HepG2 (cell line): ENCODE data around the gene FBLN5. TPM values are rescaled to one million over a fixed set of nuclear protein-coding genes. Genes with fewer than 3 reads are reported as not detected.

ENCODE experiments used
- ATAC-seq: fragments of 200-7000 bp; cut with Tn5 transposase; 3 replicates; pipeline ENCODE4 v1.9.1; 2020; ENCODE audit warnings: mild to moderate bottlenecking, moderate library complexity
- BruUV-seq: library from RNA; stranded (reverse); fragments of 400-500 nt; replicated peaks from 2 replicates; lab custom pipeline; 2021; lab: Mats Ljungman, UMichigan
- CTCF ChIA-PET: fragments of 300-600 bp; formaldehyde crosslinking; extraction: SDS; loops from one replicate; lab custom pipeline; 2021; ENCODE audit warnings: low total read pairs, inconsistent platforms, low intra/inter-chr PET ratio; lab: Yijun Ruan, JAX
- POLR2A ChIA-PET: fragments of 350-600 bp; sonication (Branson Sonifier 250); formaldehyde crosslinking; loops from one replicate; lab custom pipeline; 2020; ENCODE audit warnings: antibody characterized with exemption, inconsistent platforms; lab: Yijun Ruan, JAX
- DNase-seq: peaks from one replicate; pipeline ENCODE4 v3.0.0-alpha.2; 2015; ENCODE audit warnings: low spot score
- FAIRE-seq: peaks from 3 replicates; lab custom pipeline; 2011; peaks lifted over from hg19 to GRCh38; lab: Jason Lieb, UNC
- H2AFZ ChIP-seq: one replicate; pipeline ENCODE4 v1.6.1; 2011; ENCODE audit warnings: low read length, inconsistent platforms
- H3K27ac ChIP-seq: fragments of 300-600 bp; 3 replicates; pipeline ENCODE4 v1.8.0; 2011; ENCODE audit warnings: mixed run types, mild to moderate bottlenecking, mixed read lengths, low read length, inconsistent platforms; ENCODE audit not compliant: insufficient read depth; ENCODE audit errors: extremely low read length
- H3K27me3 ChIP-seq, 2 experiments: fragments of 200-600 bp in 1 of 2; 2 replicates in 1 of 2; 3 replicates in 1 of 2; pipeline versions ENCODE4 v1.6.0 to v1.8.0; 2011; ENCODE audit warnings: low read length in 2 of 2, mild to moderate bottlenecking in 2 of 2, moderate library complexity in 2 of 2, inconsistent platforms in 1 of 2; ENCODE audit not compliant: insufficient read depth in 2 of 2, control insufficient read depth in 1 of 2
- H3K36me3 ChIP-seq, 2 experiments: fragments of 200-600 bp in 1 of 2; replicated peaks in 1 of 2; 2 replicates in 1 of 2; 3 replicates in 1 of 2; pipeline versions ENCODE4 v1.5.1 to v1.8.0; 2011; ENCODE audit warnings: low read length in 2 of 2, inconsistent platforms in 1 of 2; ENCODE audit not compliant: insufficient read depth in 2 of 2, control insufficient read depth in 1 of 2
- H3K4me1 ChIP-seq: 2 replicates; pipeline ENCODE4 v1.5.1; 2012; ENCODE audit warnings: low read length, inconsistent platforms; ENCODE audit not compliant: insufficient read depth
- H3K4me2 ChIP-seq: 2 replicates; pipeline ENCODE4 v1.6.0; 2011; ENCODE audit warnings: low read depth, low read length, inconsistent platforms
- H3K4me3 ChIP-seq, 3 experiments: fragments of 200-600 bp in 1 of 3; sonication (generic), shearing (Covaris generic) in 1 of 3; replicated peaks in 1 of 3; 2 replicates each; pipeline ENCODE4 v1.5.1; 2011 to 2016; ENCODE audit warnings: low read length in 3 of 3, inconsistent platforms in 2 of 3, low read depth in 2 of 3, mild to moderate bottlenecking in 2 of 3, control low read depth in 1 of 3, mixed read lengths in 1 of 3; ENCODE audit not compliant: insufficient read depth in 1 of 3
- H3K79me2 ChIP-seq: one replicate; pipeline ENCODE4 v1.6.1; 2011; ENCODE audit warnings: low read length, inconsistent platforms; ENCODE audit not compliant: insufficient read depth
- H3K9ac ChIP-seq: 2 replicates; pipeline ENCODE4 v1.6.0; 2011; ENCODE audit warnings: mild to moderate bottlenecking, low read depth, low read length, inconsistent platforms; ENCODE audit not compliant: insufficient read depth
- H3K9me3 ChIP-seq: 2 replicates; pipeline ENCODE4 v1.5.1; 2012; ENCODE audit warnings: mild to moderate bottlenecking, low read length
- H4K20me1 ChIP-seq: 2 replicates; pipeline ENCODE4 v1.6.0; 2011; ENCODE audit warnings: inconsistent platforms, mild to moderate bottlenecking, low read length, moderate library complexity; ENCODE audit not compliant: insufficient read depth
- MAFK ChIP-seq, 2 experiments: IDR thresholded peaks in 1 of 2; conservative IDR thresholded peaks in 1 of 2; 2 replicates each; pipeline ENCODE4 v1.6.1; 2011; ENCODE audit warnings: improper control_type of control experiment in 2 of 2, low read length in 2 of 2
- SMARCE1 ChIP-seq: fragments of 450-650 bp; IDR thresholded peaks from 2 replicates; pipeline ENCODE4 v1.6.1; 2017; ENCODE audit warnings: borderline replicate concordance
- TBP ChIP-seq: sonication (generic); formaldehyde crosslinking; IDR thresholded peaks from 2 replicates; pipeline ENCODE4 v1.5.0; 2020; ENCODE audit warnings: missing genetic modification reagents
- ZNF460 ChIP-seq: sonication (generic); formaldehyde crosslinking; IDR thresholded peaks from 2 replicates; pipeline ENCODE4 v1.5.1; 2020; ENCODE audit warnings: missing genetic modification reagents, mild to moderate bottlenecking, borderline replicate concordance
- ZNF569 ChIP-seq: sonication (generic); formaldehyde crosslinking; IDR thresholded peaks from 2 replicates; pipeline ENCODE4 v1.5.0; 2020; ENCODE audit warnings: mild to moderate bottlenecking, missing genetic modification reagents, moderate library complexity, borderline replicate concordance
- ZNF616 ChIP-seq: sonication (generic); formaldehyde crosslinking; IDR thresholded peaks from 2 replicates; pipeline ENCODE4 v1.5.0; 2020; ENCODE audit warnings: low read depth, mild to moderate bottlenecking, missing genetic modification reagents
- WGBS: methylation state at CpG from one replicate; pipeline ENCODE4 v1.1.6; 2017; ENCODE audit warnings: low lambda C conversion rate; 5-methylcytosine and 5-hydroxymethylcytosine counted together
- in situ Hi-C: cut with HindIII; loops from 2 replicates; pipeline ENCODE4 v1.10.0; 2017; ENCODE audit warnings: low pct_unique_long_range_greater_than_20kb; ENCODE audit not compliant: extremely low pct_ligation_motif_present
- intact Hi-C: fragments of 100-400 bp; cut with micrococcal nuclease; formaldehyde crosslinking; loops from one replicate; pipeline ENCODE4 v1.10.0; 2022; ENCODE audit not compliant: unreplicated experiment
- polyA plus RNA-seq, 8 experiments: library from polyadenylated mRNA; depleted of rRNA in 3 of 8; stranded (reverse) in 7 of 8; unstranded in 1 of 8; fragments of >200 nt; fragmentation: Illumina TruSeq in 4 of 8; extraction: Trizol in 4 of 8; gene quantifications; 2 replicates each; pipeline versions ENCODE4 v1.2.1 to v1.2.3, GENCODE V29; 2011 to 2016; ENCODE audit warnings: low read depth in 4 of 8, missing spikeins in 1 of 8, mixed read lengths in 1 of 8; ENCODE audit not compliant: insufficient read depth in 1 of 8
- total RNA-seq, 5 experiments: library from RNA; depleted of rRNA; stranded (reverse); fragments of >200 nt; fragmentation: Illumina TruSeq; extraction: Trizol; gene quantifications; 2 replicates each; pipeline ENCODE4 v1.2.3, GENCODE V29; 2016; ENCODE audit warnings: low read depth in 1 of 5
- TF ChIP-seq, protein P1 (sequence below): sonication (generic); formaldehyde crosslinking; IDR thresholded peaks from 2 replicates; pipeline ENCODE4 v1.4.0; 2020; ENCODE audit warnings: missing genetic modification reagents
- TF ChIP-seq, protein P2 (sequence below): sonication (generic); formaldehyde crosslinking; IDR thresholded peaks from 2 replicates; pipeline ENCODE4 v1.4.0; 2020; ENCODE audit warnings: missing genetic modification reagents, low read depth, mild to moderate bottlenecking, borderline replicate concordance

Gene FBLN5
- total and polyA plus RNA-seq, 2 of the 13 experiments (the other 11 are each of a cell fraction or from before 2014, with no cell fraction given) = 0.38 to 0.77 TPM

DNA sequence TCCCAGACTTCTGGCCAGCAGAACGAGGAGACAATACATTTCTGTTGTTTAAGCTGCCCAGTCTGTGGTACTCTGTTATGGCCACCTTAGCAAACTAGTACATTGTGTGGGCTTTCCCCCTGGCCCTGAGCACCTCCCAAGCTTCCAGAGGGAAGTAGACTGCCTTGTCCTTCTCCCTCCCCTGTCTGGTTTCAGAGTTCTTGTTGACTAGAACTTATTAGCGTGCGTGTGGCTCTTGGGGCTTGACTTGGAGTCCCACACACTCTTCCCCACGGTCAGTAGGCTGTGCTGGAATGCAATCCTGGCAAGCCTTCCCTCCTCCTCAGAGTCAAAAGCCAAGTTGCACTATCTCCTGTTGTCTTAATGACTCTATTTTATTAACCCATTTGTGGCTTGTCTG is 27.7 kb downstream of the FBLN5 start (continued):
- TF ChIP-seq, protein P1, sequence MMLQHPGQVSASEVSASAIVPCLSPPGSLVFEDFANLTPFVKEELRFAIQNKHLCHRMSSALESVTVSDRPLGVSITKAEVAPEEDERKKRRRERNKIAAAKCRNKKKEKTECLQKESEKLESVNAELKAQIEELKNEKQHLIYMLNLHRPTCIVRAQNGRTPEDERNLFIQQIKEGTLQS = no peak
- no peak for TF ChIP-seq ZNF569 (CRISPR knock-in tag)
- TF ChIP-seq TBP = no peak
- TF ChIP-seq, protein P2, sequence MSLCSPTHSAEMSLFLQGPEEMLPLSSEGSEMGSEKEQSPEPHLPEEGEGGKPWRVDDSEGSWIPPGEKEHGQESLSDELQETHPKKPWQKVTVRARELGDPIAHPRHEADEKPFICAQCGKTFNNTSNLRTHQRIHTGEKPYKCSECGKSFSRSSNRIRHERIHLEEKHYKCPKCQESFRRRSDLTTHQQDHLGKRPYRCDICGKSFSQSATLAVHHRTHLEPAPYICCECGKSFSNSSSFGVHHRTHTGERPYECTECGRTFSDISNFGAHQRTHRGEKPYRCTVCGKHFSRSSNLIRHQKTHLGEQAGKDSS (CRISPR knock-in tag) = no peak
- TF ChIP-seq ZNF616 (CRISPR knock-in tag) = no peak
- TF ChIP-seq SMARCE1 = no peak

GRCh38 chr14:91918186-91918883 is 29.2 kb downstream of the FBLN5 start:
- TF ChIP-seq MAFK (conservative IDR thresholded peaks at IDR 0.05 in 1 of 2, IDR thresholded peaks at IDR 0.05 in 1 of 2; ENCODE audit: low read length in 2 of 2) (peak; percentile 2 to 22; a peak in 1 of 4 replicates), ZNF460 (CRISPR knock-in tag) (no peak)
- CTCF ChIA-PET = no interaction called here
- intact Hi-C loops = no loop called here
- FAIRE-seq = no peak
- in situ Hi-C loops = loop anchor here (25.0 kb wide), 1 partner anchor 256 kb away; no protein-coding TSS in a partner anchor
- Histone ChIP-seq H2AFZ (no peak overlapping the region), H3K9me3 (no peaks in the 10 kb centered on the region), H3K27me3 (no peaks in the 10 kb centered on the region), H4K20me1 (no peaks in the 10 kb centered on the region), H3K4me1 (no peaks in the 10 kb centered on the region), H3K36me3 (no peaks in the 10 kb centered on the region), H3K4me2 (no peak overlapping the region), H3K9ac (no peak overlapping the region), H3K27ac (no peak overlapping the region), H3K79me2 (no peaks in the 10 kb centered on the region), H3K4me3 (no peak overlapping the region)
- POLR2A ChIA-PET = no interaction called here
- no TSS peak for BruUV-seq
- no peak for DNase-seq
- no peak for ATAC-seq
- WGBS = 47% methylated on average over 5 of the region's 5 CpGs
